H1 (cell line): ENCODE results near the gene MVD. TPM values are rescaled to one million over a fixed set of nuclear protein-coding genes. Genes with fewer than 3 reads are reported as not detected.

Experiments used
- CTCF ChIA-PET: fragments of 300-600 bp; sonication (Branson Sonifier 250); formaldehyde crosslinking; loops from one replicate; lab custom pipeline; 2021; ENCODE audit not compliant: partially characterized antibody; lab: Charles Lee
- POLR2A ChIA-PET: fragments of 300-600 bp; sonication (Branson Sonifier 250); formaldehyde crosslinking; loops from one replicate; lab custom pipeline; 2021; ENCODE audit warnings: inconsistent platforms; ENCODE audit not compliant: partially characterized antibody; lab: Charles Lee
- DNase-seq, 2 experiments: peaks; one replicate each; pipeline versions ENCODE4 v3.0.0 to v3.0.0-alpha.2; 2010 to 2022; ENCODE audit warnings: low spot score in 2 of 2, low read depth in 1 of 2, mixed read lengths in 1 of 2
- FAIRE-seq: peaks from 2 replicates; lab custom pipeline; 2011; peaks lifted over from hg19 to GRCh38; lab: Jason Lieb, UNC
- H2AFZ ChIP-seq: 2 replicates; pipeline ENCODE4 v1.8.1; 2012; ENCODE audit warnings: low read length, inconsistent platforms
- H2AK5ac ChIP-seq: 2 replicates; pipeline ENCODE4 v1.6.1; 2013; ENCODE audit warnings: low read depth, low read length
- H2BK120ac ChIP-seq: replicated peaks from 2 replicates; pipeline ENCODE3; 2013; ENCODE audit warnings: low read depth, low read length, inconsistent platforms
- H2BK12ac ChIP-seq: 2 replicates; pipeline ENCODE4 v1.6.1; 2013; ENCODE audit warnings: low read depth, low read length
- H2BK15ac ChIP-seq: 2 replicates; pipeline ENCODE4 v1.6.1; 2013; ENCODE audit warnings: low read length
- H2BK20ac ChIP-seq: 2 replicates; pipeline ENCODE4 v1.6.1; 2013; ENCODE audit warnings: low read length
- H2BK5ac ChIP-seq: 2 replicates; pipeline ENCODE4 v1.6.1; 2013; ENCODE audit warnings: low read depth, low read length
- H3K14ac ChIP-seq: 2 replicates; pipeline ENCODE4 v1.6.1; 2013; ENCODE audit warnings: inconsistent platforms; ENCODE audit not compliant: insufficient read length
- H3K18ac ChIP-seq: 2 replicates; pipeline ENCODE4 v1.6.1; 2013; ENCODE audit warnings: low read length; ENCODE audit errors: extremely low read depth
- H3K23ac ChIP-seq: 2 replicates; pipeline ENCODE4 v1.6.1; 2013; ENCODE audit warnings: inconsistent platforms; ENCODE audit not compliant: insufficient read length
- H3K23me2 ChIP-seq: 2 replicates; pipeline ENCODE4 v1.6.1; 2013; ENCODE audit warnings: low read depth, low read length
- H3K27ac ChIP-seq: 2 replicates; pipeline ENCODE4 v1.6.1; 2011; ENCODE audit warnings: low read depth, low read length, inconsistent platforms
- H3K27me3 ChIP-seq, 4 experiments: replicated peaks in 1 of 4; 1 replicate in 1 of 4; 2 replicates in 3 of 4; pipeline versions ENCODE4 v1.6.1 to v1.8.1; 2011 to 2013; ENCODE audit warnings: low read length in 3 of 4, mild to moderate bottlenecking in 3 of 4, inconsistent platforms in 2 of 4, mixed read lengths in 2 of 4, moderate library complexity in 1 of 4; ENCODE audit not compliant: control insufficient read depth in 3 of 4, insufficient read depth in 3 of 4; ENCODE audit errors: extremely low read depth in 1 of 4
- H3K36me3 ChIP-seq, 4 experiments: 2 replicates each; pipeline versions ENCODE4 v1.6.1 to v1.8.1; 2011 to 2013; ENCODE audit warnings: mild to moderate bottlenecking in 4 of 4, low read length in 3 of 4, moderate library complexity in 2 of 4, control low read depth in 1 of 4, inconsistent platforms in 1 of 4; ENCODE audit not compliant: insufficient read depth in 4 of 4, control insufficient read depth in 2 of 4
- H3K4ac ChIP-seq: replicated peaks from 2 replicates; pipeline ENCODE3; 2013; ENCODE audit warnings: low read length, low read depth, mixed read lengths, inconsistent platforms; ENCODE audit not compliant: insufficient read length
- H3K4me1 ChIP-seq, 4 experiments: replicated peaks in 1 of 4; 1 replicate in 1 of 4; 2 replicates in 3 of 4; pipeline versions ENCODE4 v1.6.1 to v1.8.1; 2011 to 2013; ENCODE audit warnings: low read length in 3 of 4, inconsistent platforms in 2 of 4, mixed read lengths in 1 of 4; ENCODE audit not compliant: insufficient read depth in 4 of 4, control insufficient read depth in 3 of 4
- H3K4me2 ChIP-seq, 2 experiments: 2 replicates each; pipeline versions ENCODE4 v1.6.1 to v1.8.1; 2011 to 2013; ENCODE audit warnings: low read depth in 2 of 2, low read length in 2 of 2, control low read depth in 1 of 2, inconsistent platforms in 1 of 2, mild to moderate bottlenecking in 1 of 2; ENCODE audit not compliant: insufficient read depth in 1 of 2
- H3K4me3 ChIP-seq, 4 experiments: fragments of 200-600, 300-600 bp in 1 of 4; sonication (generic), shearing (Covaris generic), sonication (Bioruptor Twin) in 1 of 4; 2 replicates each; pipeline versions ENCODE4 v1.5.1 to v1.8.1; 2011 to 2016; ENCODE audit warnings: low read length in 4 of 4, low read depth in 3 of 4, control low read depth in 2 of 4, inconsistent platforms in 2 of 4, mild to moderate bottlenecking in 2 of 4, mixed read lengths in 1 of 4, moderate library complexity in 1 of 4; ENCODE audit not compliant: insufficient read depth in 2 of 4; ENCODE audit errors: extremely low read depth in 1 of 4
- H3K56ac ChIP-seq: replicated peaks from 2 replicates; pipeline ENCODE3; 2013; ENCODE audit warnings: low read depth, mild to moderate bottlenecking, mixed read lengths, low read length, inconsistent platforms; ENCODE audit not compliant: insufficient read length
- H3K79me1 ChIP-seq: 2 replicates; pipeline ENCODE4 v1.6.1; 2013; ENCODE audit warnings: low read depth, low read length, control low read depth
- H3K79me2 ChIP-seq, 2 experiments: 2 replicates each; pipeline versions ENCODE4 v1.6.1 to v1.8.1; 2012 to 2013; ENCODE audit warnings: low read length in 2 of 2, mild to moderate bottlenecking in 2 of 2, inconsistent platforms in 1 of 2; ENCODE audit not compliant: insufficient read depth in 2 of 2, control insufficient read depth in 1 of 2
- H3K9ac ChIP-seq, 4 experiments: replicated peaks in 1 of 4; 1 replicate in 1 of 4; 2 replicates in 3 of 4; pipeline versions ENCODE4 v1.6.1 to v1.8.1; 2011 to 2013; ENCODE audit warnings: low read depth in 3 of 4, low read length in 3 of 4, control low read depth in 2 of 4, mild to moderate bottlenecking in 2 of 4, moderate library complexity in 2 of 4, inconsistent platforms in 1 of 4; ENCODE audit errors: extremely low read depth in 1 of 4
- H3K9me3 ChIP-seq, 2 experiments: 2 replicates each; pipeline versions ENCODE4 v1.6.1 to v1.8.1; 2012 to 2013; ENCODE audit warnings: mild to moderate bottlenecking in 2 of 2, moderate library complexity in 2 of 2, control low read depth in 1 of 2, inconsistent platforms in 1 of 2, low read depth in 1 of 2, low read length in 1 of 2, mixed read lengths in 1 of 2; ENCODE audit not compliant: insufficient read depth in 2 of 2
- H4K20me1 ChIP-seq, 2 experiments: replicated peaks in 1 of 2; 2 replicates each; pipeline versions ENCODE3 to v1.8.1; 2011 to 2013; ENCODE audit warnings: inconsistent platforms in 2 of 2, low read length in 2 of 2, mild to moderate bottlenecking in 1 of 2; ENCODE audit not compliant: insufficient read depth in 2 of 2, control insufficient read depth in 1 of 2
- H4K5ac ChIP-seq: 2 replicates; pipeline ENCODE4 v1.6.1; 2013; ENCODE audit warnings: low read length, low read depth, mixed read lengths, inconsistent platforms; ENCODE audit not compliant: insufficient read length
- H4K8ac ChIP-seq: 2 replicates; pipeline ENCODE4 v1.8.0; 2013; ENCODE audit warnings: mild to moderate bottlenecking, moderate library complexity, low read length, inconsistent platforms; ENCODE audit not compliant: insufficient read depth; ENCODE audit errors: extremely low read depth
- H4K91ac ChIP-seq: replicated peaks from 2 replicates; pipeline ENCODE3; 2013; ENCODE audit warnings: low read length, mixed read lengths, inconsistent platforms; ENCODE audit not compliant: insufficient read length
- EGR1 ChIP-seq: IDR thresholded peaks from 2 replicates; pipeline ENCODE4 v1.6.1; 2011; ENCODE audit warnings: low read depth, low read length, borderline replicate concordance
- HDAC6 ChIP-seq: IDR thresholded peaks from one replicate; pipeline ENCODE4 v1.7.1; 2012; ENCODE audit warnings: low read depth, mild to moderate bottlenecking, inconsistent platforms, low read length, moderate library complexity
- PHF8 ChIP-seq: fragments of 200-600 bp; sonication (generic); conservative IDR thresholded peaks from 2 replicates; pipeline ENCODE4 v1.7.1; 2012; ENCODE audit warnings: low read depth, mild to moderate bottlenecking, inconsistent platforms, low read length, moderate library complexity
- ZNF274 ChIP-seq: IDR thresholded peaks from 2 replicates; pipeline ENCODE4 v1.7.0; 2012; ENCODE audit warnings: low read length, borderline replicate concordance; ENCODE audit errors: extremely low read depth
- WGBS, 2 experiments: shearing (Covaris generic) in 1 of 2; methylation state at CpG; one replicate each; pipeline versions ENCODE4 v1.1.6 to v1.1.7; 2013 to 2015; ENCODE audit warnings: low lambda C conversion rate in 2 of 2, mixed read lengths in 2 of 2, inconsistent platforms in 1 of 2, low coverage in 1 of 2, missing lambda C conversion rate in 1 of 2; ENCODE audit not compliant: insufficient replicate concordance in 2 of 2, insufficient coverage in 1 of 2, insufficient read length in 1 of 2; ENCODE audit errors: extremely low coverage in 1 of 2, missing lambda C conversion rate in 1 of 2; 5-methylcytosine and 5-hydroxymethylcytosine counted together
- polyA plus RNA-seq, 7 experiments: library from polyadenylated mRNA; depleted of rRNA in 3 of 7; stranded (reverse) in 5 of 7; unstranded in 2 of 7; fragments of >200 nt in 5 of 7; fragments of 200-250 nt in 2 of 7; gene quantifications; 1 replicate in 5 of 7; 2 replicates in 1 of 7; 4 replicates in 1 of 7; pipeline versions ENCODE4 v1.2.1 to v1.2.3, GENCODE V29; 2011 to 2013; ENCODE audit warnings: missing spikeins in 2 of 7, mixed read lengths in 2 of 7
- total RNA-seq: library from RNA; stranded (reverse); fragmentation: NEBNext Ultra II Directional; extraction: Animal tissue kit (Norgen Biotek cat#: 25700); gene quantifications from 2 replicates; pipeline ENCODE4 v1.2.1, GENCODE V29; 2021

MVD gene
- total and polyA plus RNA-seq, 2 of the 8 experiments (the other 6 are each of a cell fraction or from before 2014, with no cell fraction given): 47.2 to 77.3 TPM

DNA sequence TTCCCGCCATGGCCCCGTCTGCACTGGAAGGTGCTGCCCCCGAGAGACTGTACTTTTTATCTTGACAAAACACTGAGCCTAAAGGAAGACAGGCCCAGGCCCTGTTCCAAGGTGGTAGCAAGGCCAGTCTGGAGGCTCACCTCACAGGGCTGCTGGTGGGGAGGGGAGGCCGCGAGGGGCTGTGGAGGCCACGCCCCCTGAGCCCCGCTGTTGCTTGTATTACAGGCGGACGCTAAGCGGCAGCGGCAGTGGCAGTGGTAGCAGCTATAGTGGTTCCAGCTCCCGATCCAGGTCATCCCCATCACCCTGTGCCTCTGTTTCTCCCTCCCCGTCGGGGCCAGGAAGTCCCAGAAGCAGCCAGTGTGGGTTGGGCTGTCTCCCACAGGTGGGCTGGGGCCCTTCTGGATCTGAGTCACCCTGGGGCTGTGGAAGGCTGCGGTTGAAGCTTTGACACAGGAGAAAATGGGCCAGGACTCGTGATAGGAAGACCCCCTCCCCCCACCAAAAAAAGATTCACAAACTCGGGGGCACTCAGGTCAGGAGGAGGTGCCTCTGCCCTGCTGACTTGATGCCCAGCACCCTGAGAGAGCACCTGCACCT is 37.8 kb downstream of the MVD start:
- Histone ChIP-seq H2AFZ (no peak overlapping the region), H2BK15ac (no peak overlapping the region), H3K4ac (no peak overlapping the region), H3K27me3 (no peaks in the 10 kb centered on the region), H2BK5ac (no peak overlapping the region), H3K23ac (no peak overlapping the region), H3K9me3 (no peaks in the 10 kb centered on the region), H3K4me2 (no peak overlapping the region), H3K9ac (no peak overlapping the region), H4K91ac (no peak overlapping the region), H2BK12ac (no peak overlapping the region)
- CTCF ChIA-PET: interaction anchor here (0.8 to 11.2 kb wide), 6 partner anchors 8 to 60 kb away, joined by 3 to 89 read pairs (median 4); no protein-coding TSS in a partner anchor
- TF ChIP-seq ZNF274: no peak
- TF ChIP-seq EGR1: no peak
- no peak for TF ChIP-seq HDAC6
- TF ChIP-seq PHF8: no peak
- TF ChIP-seq, all 59 proteins: peak for 0
- Histone ChIP-seq H4K8ac (no peak overlapping the region), H2BK20ac (no peak overlapping the region), H3K4me1 (peaks cover 0 to 7% (median 3%) of the 10 kb centered on the region in 4 experiments; a peak in 5 of 7 replicates), H3K36me3 (peaks cover 17 to 37% (median 22%) of the 10 kb centered on the region in 4 experiments), H3K27ac (no peak overlapping the region), H3K23me2 (no peaks in the 10 kb centered on the region), H3K14ac (no peak overlapping the region), H2AK5ac (no peak overlapping the region), H4K20me1 (peaks cover 2 to 10% of the 10 kb centered on the region in 2 experiments), H4K5ac (no peak overlapping the region), H3K79me1 (no peaks in the 10 kb centered on the region; the same call in 1 of the 2 replicates), H3K79me2 (no peaks in the 10 kb centered on the region), H2BK120ac (no peak overlapping the region), H3K18ac (no peak overlapping the region), H3K56ac (no peak overlapping the region), H3K4me3 (no peak overlapping the region)
- 91% methylated on average over 17 of the region's 17 CpGs; no CpG with 5 or more reads in 1 of the 2 experiments for WGBS, 2 experiments
- POLR2A ChIA-PET: no interaction called here
- no peak for DNase-seq
- no peak for FAIRE-seq
